Trophoblast cell (in vitro differentiated cells and primary cell): ENCODE measurements around the gene DPH1.
A peak's percentile ranks its signal among the peaks of the same experiment; 100 is the strongest.

ENCODE experiments used
- DNase-seq, 2 donors: peaks; one replicate each; pipeline ENCODE4 v3.0.0-alpha.2; 2016
- H2AFZ ChIP-seq: 2 replicates; pipeline ENCODE4 v1.6.1; 2013; ENCODE audit warnings: low read length, moderate library complexity, mild to moderate bottlenecking; ENCODE audit not compliant: insufficient read depth, poor library complexity
- H2AK5ac ChIP-seq: 2 replicates; pipeline ENCODE4 v1.6.1; 2013; ENCODE audit warnings: mild to moderate bottlenecking, low read length
- H2BK120ac ChIP-seq: 2 replicates; pipeline ENCODE4 v1.6.1; 2013; ENCODE audit warnings: low read length, mild to moderate bottlenecking, moderate library complexity; ENCODE audit not compliant: insufficient read depth, poor library complexity
- H2BK12ac ChIP-seq: 2 replicates; pipeline ENCODE4 v1.6.1; 2013; ENCODE audit warnings: mild to moderate bottlenecking, low read length, moderate library complexity
- H2BK5ac ChIP-seq: 2 replicates; pipeline ENCODE4 v1.6.1; 2013; ENCODE audit warnings: low read length, low read depth, moderate library complexity, mild to moderate bottlenecking; ENCODE audit not compliant: poor library complexity
- H3K14ac ChIP-seq: 2 replicates; pipeline ENCODE4 v1.6.1; 2013; ENCODE audit warnings: mild to moderate bottlenecking, low read length
- H3K18ac ChIP-seq: 2 replicates; pipeline ENCODE4 v1.6.1; 2013; ENCODE audit warnings: mild to moderate bottlenecking, low read length
- H3K23ac ChIP-seq: 2 replicates; pipeline ENCODE4 v1.6.1; 2013; ENCODE audit warnings: low read length
- H3K27ac ChIP-seq: 2 replicates; pipeline ENCODE4 v1.5.1; 2013; ENCODE audit warnings: low read depth, mild to moderate bottlenecking, inconsistent platforms, low read length, moderate library complexity
- H3K27me3 ChIP-seq: 2 replicates; pipeline ENCODE4 v1.6.1; 2013; ENCODE audit warnings: inconsistent platforms, mild to moderate bottlenecking, low read length, moderate library complexity; ENCODE audit not compliant: insufficient read depth
- H3K36me3 ChIP-seq, 2 experiments: 1 replicate in 1 of 2; 2 replicates in 1 of 2; pipeline ENCODE4 v1.6.1; 2013; ENCODE audit warnings: low read length in 2 of 2, mild to moderate bottlenecking in 2 of 2, moderate library complexity in 1 of 2; ENCODE audit not compliant: insufficient read depth in 2 of 2, control insufficient read depth in 1 of 2
- H3K4ac ChIP-seq: 2 replicates; pipeline ENCODE4 v1.6.1; 2013; ENCODE audit warnings: low read depth, mild to moderate bottlenecking, low read length, moderate library complexity
- H3K4me1 ChIP-seq, 2 experiments: 1 replicate in 1 of 2; 2 replicates in 1 of 2; pipeline ENCODE4 v1.6.1; 2013; ENCODE audit warnings: low read length in 2 of 2, mild to moderate bottlenecking in 2 of 2, moderate library complexity in 1 of 2; ENCODE audit not compliant: insufficient read depth in 2 of 2, control insufficient read depth in 1 of 2
- H3K4me2 ChIP-seq: 2 replicates; pipeline ENCODE4 v1.6.1; 2013; ENCODE audit warnings: inconsistent platforms, mild to moderate bottlenecking, low read length, moderate library complexity
- H3K4me3 ChIP-seq: 2 replicates; pipeline ENCODE4 v1.5.1; 2013; ENCODE audit warnings: mild to moderate bottlenecking, low read depth, low read length, inconsistent platforms
- H3K79me1 ChIP-seq: one replicate; pipeline ENCODE4 v1.6.1; 2013; ENCODE audit warnings: low read length
- H3K79me2 ChIP-seq: 2 replicates; pipeline ENCODE4 v1.6.1; 2013; ENCODE audit warnings: low read length, mild to moderate bottlenecking; ENCODE audit not compliant: control insufficient read depth, insufficient read depth, poor library complexity
- H3K9ac ChIP-seq: 2 replicates; pipeline ENCODE4 v1.6.1; 2013; ENCODE audit warnings: mild to moderate bottlenecking, low read length
- H3K9me3 ChIP-seq: 2 replicates; pipeline ENCODE4 v1.6.1; 2013; ENCODE audit warnings: low read depth, mild to moderate bottlenecking, control low read depth, inconsistent platforms, low read length; ENCODE audit not compliant: insufficient read depth
- H4K12ac ChIP-seq: 2 replicates; pipeline ENCODE4 v1.6.1; 2013; ENCODE audit warnings: low read depth, mild to moderate bottlenecking, low read length, moderate library complexity
- H4K8ac ChIP-seq: 2 replicates; pipeline ENCODE4 v1.6.1; 2013; ENCODE audit warnings: low read depth, mild to moderate bottlenecking, low read length, moderate library complexity
- H4K91ac ChIP-seq: one replicate; pipeline ENCODE4 v1.6.1; 2013; ENCODE audit warnings: low read depth, mild to moderate bottlenecking, low read length, moderate library complexity
- WGBS: extraction: QIAGEN DNeasy Blood & Tissue Kit; methylation state at CpG from one replicate; pipeline ENCODE4 v1.1.7; 2013; ENCODE audit warnings: missing lambda C conversion rate; ENCODE audit not compliant: insufficient read length, insufficient coverage; ENCODE audit errors: extremely low coverage; 5-methylcytosine and 5-hydroxymethylcytosine counted together

Gene DPH1

GRCh38 chr17:2087597-2088211 is 57.8 kb downstream of the DPH1 start:
- Histone ChIP-seq H3K4me3 (no peak overlapping the region), H3K27ac (no peak overlapping the region), H2BK12ac (no peak overlapping the region), H3K79me1 (peaks cover 11% of the 10 kb centered on the region), H3K36me3 (peaks cover 0 to 3% of the 10 kb centered on the region in 2 experiments), H3K14ac (no peak overlapping the region), H3K4me2 (no peak overlapping the region), H3K4me1 (peaks cover 27 to 39% of the 10 kb centered on the region in 2 experiments), H3K23ac (no peak overlapping the region), H4K91ac (no peak overlapping the region), H2AFZ (no peak overlapping the region), H3K9ac (no peak overlapping the region), H2BK120ac (no peak overlapping the region), H3K9me3 (no peaks in the 10 kb centered on the region), H3K18ac (no peak overlapping the region), H2AK5ac (no peak overlapping the region), H3K27me3 (no peaks in the 10 kb centered on the region), H3K79me2 (no peaks in the 10 kb centered on the region), H4K12ac (no peak overlapping the region), H4K8ac (no peak overlapping the region), H2BK5ac (no peak overlapping the region), H3K4ac (no peak overlapping the region)
- WGBS = no CpG with 5 or more reads among the region's 10 CpGs
- DNase-seq = peak in 1 of 2 donors; percentile 28

DNA sequence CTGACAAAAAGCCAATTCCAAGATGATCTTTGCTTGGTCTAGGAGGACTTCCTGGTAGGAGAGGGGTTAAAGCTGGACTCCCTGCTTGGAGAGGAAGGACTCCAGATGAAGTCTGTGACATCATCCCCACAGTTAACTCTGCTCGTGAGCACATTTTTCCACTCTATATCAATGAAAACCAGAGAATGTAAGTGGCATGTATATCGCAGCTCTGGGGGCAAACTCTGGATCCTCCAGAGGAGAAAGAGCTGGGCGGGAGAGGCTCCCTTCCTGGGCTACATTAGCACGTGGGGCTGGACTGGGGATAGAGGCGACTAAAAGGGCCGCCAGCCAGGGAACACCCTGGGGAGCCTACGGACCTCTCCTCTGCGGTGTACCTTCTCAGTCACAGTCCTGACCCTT is 59.1 kb downstream of the DPH1 start:
- Histone ChIP-seq H3K18ac (no peak overlapping the region), H2BK12ac (no peak overlapping the region), H2BK5ac (no peak overlapping the region), H3K14ac (no peak overlapping the region), H3K4me2 (no peak overlapping the region), H3K79me1 (peaks cover 7% of the 10 kb centered on the region), H3K4me3 (no peak overlapping the region), H2AFZ (no peak overlapping the region), H3K79me2 (no peaks in the 10 kb centered on the region), H3K27me3 (no peaks in the 10 kb centered on the region), H3K27ac (no peak overlapping the region), H3K9me3 (no peaks in the 10 kb centered on the region), H3K4ac (no peak overlapping the region), H4K8ac (no peak overlapping the region), H3K4me1 (peaks cover 19 to 32% of the 10 kb centered on the region in 2 experiments), H4K91ac (peak overlapping the region; percentile 48), H3K23ac (no peak overlapping the region), H2BK120ac (no peak overlapping the region), H4K12ac (no peak overlapping the region), H3K36me3 (peaks cover 0 to 3% of the 10 kb centered on the region in 2 experiments), H3K9ac (no peak overlapping the region), H2AK5ac (no peak overlapping the region)
- no CpG with 5 or more reads among the region's 8 CpGs for WGBS
- DNase-seq = peak in 1 of 2 donors; percentile 30

DNA sequence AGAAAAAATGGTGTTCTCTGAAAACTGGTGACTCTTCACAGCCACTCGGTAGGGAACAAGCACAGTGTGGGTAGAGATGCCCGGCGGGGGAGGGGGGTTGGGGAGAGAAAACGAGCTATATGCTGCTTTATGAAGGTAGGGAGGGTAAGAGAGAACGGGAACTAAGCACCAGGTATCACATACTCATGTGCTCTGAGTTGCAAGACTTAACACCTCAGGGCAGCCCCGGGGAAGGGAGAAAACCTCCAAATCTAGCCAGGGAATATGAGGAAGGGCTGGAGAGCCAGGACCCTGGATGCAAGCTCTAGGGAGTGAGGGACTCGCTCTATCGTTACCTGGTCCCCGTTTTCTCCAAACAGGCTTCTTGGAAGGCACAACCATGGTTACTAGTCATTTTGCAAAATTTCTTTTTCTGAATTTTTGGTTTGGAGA is 60.3 kb downstream of the DPH1 start:
- Histone ChIP-seq H2AFZ (no peak overlapping the region), H3K27me3 (no peaks in the 10 kb centered on the region), H2BK5ac (no peak overlapping the region), H3K18ac (no peak overlapping the region), H3K79me1 (peaks cover 3% of the 10 kb centered on the region), H4K91ac (no peak overlapping the region), H2AK5ac (no peak overlapping the region), H2BK120ac (no peak overlapping the region), H3K9me3 (no peaks in the 10 kb centered on the region), H3K14ac (no peak overlapping the region), H3K27ac (no peak overlapping the region), H3K23ac (no peak overlapping the region), H3K4me3 (no peak overlapping the region), H3K4ac (no peak overlapping the region), H3K4me1 (peaks cover 11 to 22% of the 10 kb centered on the region in 2 experiments), H4K12ac (no peak overlapping the region), H4K8ac (no peak overlapping the region), H3K36me3 (peaks cover 0 to 3% of the 10 kb centered on the region in 2 experiments), H3K9ac (no peak overlapping the region), H3K4me2 (no peak overlapping the region), H3K79me2 (no peaks in the 10 kb centered on the region), H2BK12ac (no peak overlapping the region)
- no CpG with 5 or more reads among the region's 9 CpGs for WGBS
- DNase-seq = peak; percentile 67

- peak; percentile 82 to 90 for DNase-seq
- H3K79me2 ChIP-seq = no peaks in the 10 kb centered on the region
- H3K4me2 ChIP-seq = peak overlapping the region; percentile 13
- no peak overlapping the region for H2BK12ac ChIP-seq
- H3K4ac ChIP-seq = no peak overlapping the region
- no peak overlapping the region for H3K14ac ChIP-seq
- H3K79me1 ChIP-seq = no peaks in the 10 kb centered on the region
- H3K18ac ChIP-seq = no peak overlapping the region
- H4K8ac ChIP-seq = no peak overlapping the region
- no peak overlapping the region for H4K12ac ChIP-seq
- no peak overlapping the region for H3K9ac ChIP-seq
- H3K27me3 ChIP-seq = no peaks in the 10 kb centered on the region
- no peak overlapping the region for H3K23ac ChIP-seq
- no peak overlapping the region for H4K91ac ChIP-seq
- no peak overlapping the region for H2BK5ac ChIP-seq
- H3K4me3 ChIP-seq = no peak overlapping the region
- H2AK5ac ChIP-seq = no peak overlapping the region
- no CpG with 5 or more reads among the region's 2 CpGs for WGBS
- no peak overlapping the region for H2BK120ac ChIP-seq
- no peak overlapping the region for H2AFZ ChIP-seq
- no peaks in the 10 kb centered on the region for H3K9me3 ChIP-seq
- peaks cover 3 to 15% of the 10 kb centered on the region in 2 experiments for H3K4me1 ChIP-seq
- H3K36me3 ChIP-seq = no peaks in the 10 kb centered on the region
- peak overlapping the region; percentile 34 for H3K27ac ChIP-seq
These were observed 61.0 kb downstream of the DPH1 start for GRCh38 chr17:2090804-2091534.
